Stimulated activated CD8-positive, alpha-beta memory T cell treated with anti-CD3 and anti-CD28 coated beads, Interleukin-12 subunit alpha, Interleukin-12 subunit beta, amount 100 ng/mL, for 24 hours (primary cell): ENCODE measurements around the gene LEPROT.
"Not testable (repeated sequence)": the region's sequence is repeated elsewhere in the genome, so short reads cannot be mapped to it uniquely, and the experiment has no call there.

Experiments
- DNase-seq: peaks from one replicate; pipeline ENCODE4 v3.0.0-alpha.2; 2020; ENCODE audit errors: extremely low read depth

Gene LEPROT

GRCh38 chr1:65437616-65438015 is 17.1 kb downstream of the LEPROT start:
- no peak for DNase-seq

GRCh38 chr1:65440322-65440900 is 19.9 kb downstream of the LEPROT start:
- no peak for DNase-seq

- no peak for DNase-seq
Observed at GRCh38 chr1:65440915-65441314, 20.4 kb downstream of the LEPROT start.

- no peak for DNase-seq
Observed at GRCh38 chr1:65441464-65441863, 21.0 kb downstream of the LEPROT start.

- DNase-seq, result no peak
Observed at GRCh38 chr1:65442442-65442841, 22.0 kb downstream of the LEPROT start.

- no peak for DNase-seq
Observed at GRCh38 chr1:65443647-65444046, 23.2 kb downstream of the LEPROT start.

GRCh38 chr1:65444128-65444640 is 23.7 kb downstream of the LEPROT start:
- DNase-seq, result no peak

- no peak for DNase-seq
Observed at GRCh38 chr1:65445837-65446236, 25.4 kb downstream of the LEPROT start.

- DNase-seq, result no peak
Observed at GRCh38 chr1:65449214-65449823, 28.9 kb downstream of the LEPROT start.

- DNase-seq, result not testable (repeated sequence)
Observed at GRCh38 chr1:65455678-65456077, 35.2 kb downstream of the LEPROT start.

- DNase-seq, result no peak
Observed at GRCh38 chr1:65456481-65456880, 36.0 kb downstream of the LEPROT start.

GRCh38 chr1:65457868-65458267 is 37.4 kb downstream of the LEPROT start:
- no peak for DNase-seq

- DNase-seq, result no peak
Observed at GRCh38 chr1:65458730-65459396, 38.4 kb downstream of the LEPROT start.

- DNase-seq, result no peak
Observed at GRCh38 chr1:65459397-65459768, 38.9 kb downstream of the LEPROT start.

GRCh38 chr1:65465837-65466236 is 45.4 kb downstream of the LEPROT start:
- not testable (repeated sequence) for DNase-seq

GRCh38 chr1:65467536-65467935 is 47.1 kb downstream of the LEPROT start:
- no peak for DNase-seq

- no peak for DNase-seq
Observed at GRCh38 chr1:65469126-65469888, 48.8 kb downstream of the LEPROT start.

GRCh38 chr1:65469889-65470340 is 49.4 kb downstream of the LEPROT start:
- no peak for DNase-seq

GRCh38 chr1:65470766-65471165 is 50.3 kb downstream of the LEPROT start:
- DNase-seq, result no peak

GRCh38 chr1:65471213-65471833 is 50.9 kb downstream of the LEPROT start:
- no peak for DNase-seq

- DNase-seq, result no peak
Observed at GRCh38 chr1:65471861-65472332, 51.4 kb downstream of the LEPROT start.

- DNase-seq, result no peak
Observed at GRCh38 chr1:65476327-65476726, 55.9 kb downstream of the LEPROT start.
